Measurements from ENCODE around the gene NIM1K.

- TF ChIP-seq CTCF (conservative IDR thresholded peaks at IDR 0.05 in 1 of 2, IDR thresholded peaks at IDR 0.05 in 1 of 2; ENCODE audit: low read depth in 1 of 2, low read length in 2 of 2) (no peak), EZH2 (IDR thresholded peaks at IDR 0.05; ENCODE audit: low read length, missing control alignments) (no peak)
These were observed 98.7 kb downstream of the NIM1K start for GRCh38 chr5:43290726-43291125.

All from fibroblast of lung (primary cell).